Subcutaneous adipose tissue (tissue), 4 donors: ENCODE data around the gene CLDN24. TPM values are rescaled to one million over a fixed set of nuclear protein-coding genes. Genes with fewer than 3 reads are reported as not detected.

Experiments used
- CTCF ChIP-seq: fragments of 450-650 bp; IDR thresholded peaks from one replicate; pipeline ENCODE4 v1.5.1; 2016; ENCODE audit warnings: low read depth, mild to moderate bottlenecking, control low read depth, antibody characterized with exemption, moderate library complexity
- total RNA-seq, 4 donors: library from RNA; depleted of rRNA; stranded (reverse); fragments of >200 nt; gene quantifications; one replicate each; pipeline ENCODE4 v1.1.0, GENCODE V29; 2016

Gene CLDN24
- total RNA-seq, 4 donors from 2014 or later = 1.5 TPM; not detected in 3

GRCh38 chr4:183272384-183272783 lies 49.8 kb downstream of the CLDN24 start:
- TF ChIP-seq CTCF = no peak

Other genes starting within 250 kb of the CLDN24 start
- 10 to 100 TPM; 24.3 to 50.7 (median 41.8) TPM for gene WWC2, start 223.2 kb downstream of the CLDN24 start, total RNA-seq
- gene CLDN22, start 2.1 kb downstream of the CLDN24 start, total RNA-seq = not detected
- 10 to 100 TPM; 17.1 to 24.4 (median 22.7) TPM for gene CDKN2AIP, start 122.2 kb upstream of the CLDN24 start, total RNA-seq
- 10 to 100 TPM; 12.9 to 23.0 (median 17.6) TPM for gene ING2, start 182.6 kb upstream of the CLDN24 start, total RNA-seq